GM12875 (cell line): ENCODE measurements around the gene SC5D.

Source experiments
- H3K4me3 ChIP-seq: one replicate; pipeline ENCODE4 v1.5.1; 2011; ENCODE audit warnings: low read depth, low read length, control low read depth
- CTCF ChIP-seq: IDR thresholded peaks from 2 replicates; pipeline ENCODE4 v1.5.1; 2011; ENCODE audit warnings: low read depth, mild to moderate bottlenecking, control low read depth, inconsistent platforms, low read length, moderate library complexity, borderline replicate concordance; ENCODE audit not compliant: insufficient read depth

Gene SC5D

DNA sequence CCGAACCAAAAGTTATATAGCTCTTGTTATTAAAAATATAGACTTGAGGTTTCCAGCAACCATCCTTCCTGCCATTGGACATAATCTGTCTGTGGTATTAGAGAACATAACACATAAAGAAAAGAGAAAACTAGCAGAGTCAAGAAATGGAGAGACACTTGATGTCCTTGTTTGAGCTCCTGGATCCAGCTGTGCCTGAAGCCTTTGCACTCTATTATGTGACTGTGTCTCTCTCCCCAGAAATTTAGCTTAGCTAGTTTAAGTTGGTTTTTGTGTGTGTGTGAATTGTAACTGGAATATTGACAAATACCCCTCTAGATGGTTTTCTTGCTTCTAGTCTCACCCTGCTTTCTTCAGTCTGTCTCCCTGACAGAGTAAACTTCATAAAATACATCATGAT, 61.6 kb downstream of the SC5D start:
- H3K4me3 ChIP-seq: no peak overlapping the region
- no peak for TF ChIP-seq CTCF

DNA sequence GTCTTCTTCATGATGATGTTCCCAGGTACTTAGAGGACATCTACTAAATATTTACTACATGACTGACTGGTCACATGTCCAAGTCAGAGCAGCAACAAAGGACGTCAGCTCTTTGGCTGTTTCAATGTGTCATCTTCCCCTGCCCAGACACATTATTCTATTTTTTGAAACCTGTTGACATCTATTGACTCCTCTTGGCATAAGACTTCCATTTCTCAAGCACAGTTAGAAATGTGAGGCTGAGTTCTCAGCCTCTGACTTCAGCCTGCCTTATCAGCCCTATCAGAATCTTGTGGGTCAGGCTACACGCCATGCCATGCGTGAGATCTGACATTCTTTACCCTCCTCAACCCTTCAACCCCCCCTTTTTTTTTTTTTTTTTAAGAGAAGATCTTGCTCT, 63.8 kb downstream of the SC5D start:
- H3K4me3 ChIP-seq: no peak overlapping the region
- no peak for TF ChIP-seq CTCF
